ENCODE data around the gene CDC14A. TPM values are rescaled to one million over a fixed set of nuclear protein-coding genes. Genes with fewer than 3 reads are reported as not detected.

CDC14A gene
- total RNA-seq, 1 donor from 2014 or later: 12.6 TPM

GRCh38 chr1:100443811-100444571 lies 91.7 kb downstream of the CDC14A start:
- peak; percentile 24 for DNase-seq (ENCODE audit: low read depth, low spot score)

DNA sequence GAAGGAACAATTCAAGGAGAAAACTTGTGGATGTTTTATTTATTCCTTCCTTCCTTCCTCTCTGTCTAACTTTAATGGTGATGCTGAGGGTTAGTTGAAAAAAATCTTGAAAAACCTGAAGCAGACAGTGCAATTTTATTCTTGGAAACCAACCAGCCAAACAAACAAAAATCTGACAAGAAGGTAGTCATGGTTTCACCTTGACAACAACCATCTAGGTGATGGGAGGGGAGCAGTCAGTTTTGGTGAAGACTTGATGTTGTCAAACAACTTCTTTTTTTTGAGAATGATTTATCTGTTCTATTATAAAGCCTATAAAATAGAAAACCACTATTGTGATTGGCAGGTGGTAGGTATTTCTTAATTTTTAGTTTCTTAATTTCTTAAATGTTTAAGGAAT lies 93.3 kb downstream of the CDC14A start:
- DNase-seq (ENCODE audit: low read depth, low spot score): no peak

DNA sequence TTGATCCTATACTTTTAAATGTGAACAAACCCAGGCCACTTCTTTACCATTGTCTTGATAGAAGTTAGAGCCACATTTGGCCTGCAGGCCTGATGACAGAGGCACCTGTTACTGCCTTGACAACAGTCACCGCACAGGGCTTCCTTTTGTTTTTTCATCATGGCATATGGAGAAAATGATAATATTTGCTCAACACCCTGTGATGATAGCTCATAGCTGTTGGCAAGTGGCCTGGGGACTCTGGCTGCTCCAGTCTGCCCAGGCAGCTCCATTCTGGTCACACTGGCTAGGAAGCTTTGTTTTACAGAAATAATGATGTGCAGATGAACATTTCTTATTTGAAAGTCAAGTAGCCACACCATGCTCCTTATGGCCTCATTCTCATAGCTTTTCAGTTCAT lies 96.1 kb downstream of the CDC14A start:
- DNase-seq (ENCODE audit: low read depth, low spot score): no peak

DNA sequence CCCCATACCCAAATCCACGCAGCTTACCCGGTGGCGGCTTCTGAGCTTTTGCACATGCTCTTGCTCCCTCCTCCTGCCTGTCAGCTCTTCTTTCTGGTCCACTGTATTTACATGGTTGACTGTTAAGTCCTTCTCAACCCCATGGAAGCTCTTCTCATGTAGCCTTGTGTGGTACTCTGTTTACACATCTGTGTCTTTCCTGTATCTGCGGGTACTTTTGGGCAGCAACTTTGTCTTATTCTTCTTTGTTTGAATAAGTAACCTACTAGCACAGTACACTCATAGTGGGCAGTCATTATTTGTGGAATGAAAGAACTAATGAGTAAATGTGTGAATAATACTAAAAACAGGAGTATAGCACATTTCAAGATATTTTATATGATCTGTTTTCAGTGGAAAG lies 97.2 kb downstream of the CDC14A start:
- DNase-seq (ENCODE audit: low read depth, low spot score): no peak

DNA sequence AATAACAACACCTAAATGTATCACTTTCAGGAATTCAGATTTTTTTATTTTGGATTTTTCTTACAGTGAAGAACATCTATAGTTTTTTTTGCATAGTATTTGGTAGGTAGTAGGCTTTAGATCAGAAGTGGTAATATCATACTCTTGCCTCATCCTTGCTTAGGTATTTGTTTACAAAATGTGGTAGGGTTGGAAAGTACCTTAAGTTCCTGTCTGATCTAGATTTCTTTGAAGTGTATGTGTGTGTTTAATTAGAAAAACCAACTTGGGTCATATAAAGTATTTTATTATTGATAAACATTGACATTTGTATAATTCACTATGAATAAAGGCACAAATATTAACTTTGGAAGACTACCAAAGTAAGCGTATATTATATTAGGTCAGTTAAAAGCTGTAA lies 100.3 kb downstream of the CDC14A start:
- DNase-seq (ENCODE audit: low read depth, low spot score): no peak

GRCh38 chr1:100455478-100456072 lies 103.3 kb downstream of the CDC14A start:
- DNase-seq (ENCODE audit: low read depth, low spot score): no peak

DNA sequence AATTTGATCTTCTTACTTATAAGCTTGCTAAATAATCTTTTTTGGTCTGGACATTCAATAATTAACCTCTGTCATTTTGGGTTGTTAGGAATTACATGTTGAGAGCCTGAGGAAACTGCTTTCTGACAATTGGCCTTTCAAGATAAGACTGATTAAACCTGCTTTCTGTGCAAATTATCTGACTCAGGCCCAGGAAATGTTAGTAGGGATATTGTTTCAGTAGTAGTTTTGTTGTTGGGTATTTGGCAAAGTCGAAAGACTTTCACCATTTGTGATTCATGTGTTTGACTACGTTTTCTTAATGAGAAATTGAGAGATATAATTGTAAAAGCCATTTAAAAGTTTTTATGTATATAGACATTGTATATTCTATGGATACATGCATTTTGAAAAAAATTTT lies 104.6 kb downstream of the CDC14A start:
- DNase-seq (ENCODE audit: low read depth, low spot score): no peak

- no peak for DNase-seq (ENCODE audit: low read depth, low spot score)
Measured at GRCh38 chr1:100457683-100458082, 105.4 kb downstream of the CDC14A start.

- no peak for DNase-seq (ENCODE audit: low read depth, low spot score)
Measured at GRCh38 chr1:100458661-100459357, 106.5 kb downstream of the CDC14A start.

- DNase-seq (ENCODE audit: low read depth, low spot score): peak; percentile 62
Measured at GRCh38 chr1:100459358-100460114, 107.2 kb downstream of the CDC14A start.

DNA sequence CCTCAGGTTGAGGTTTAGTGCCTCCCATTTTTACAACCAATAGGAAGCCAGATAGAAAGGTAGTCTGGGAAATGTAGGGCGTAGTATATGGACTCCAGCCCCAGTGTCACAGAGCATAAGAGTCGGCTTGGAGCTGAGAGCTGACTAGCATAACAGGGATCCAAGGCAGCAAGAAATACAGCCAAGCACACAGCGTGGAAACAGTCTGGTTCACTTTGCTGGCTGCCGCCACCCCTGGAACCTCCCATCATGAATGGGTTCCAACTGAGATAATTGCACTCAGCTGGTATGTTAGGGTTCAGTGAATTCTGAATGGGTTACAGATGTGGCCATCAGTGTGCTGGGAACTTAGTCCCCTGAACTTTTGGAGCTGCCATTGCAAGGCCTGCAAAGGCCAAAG lies 108.9 kb downstream of the CDC14A start:
- DNase-seq (ENCODE audit: low read depth, low spot score): no peak

DNA sequence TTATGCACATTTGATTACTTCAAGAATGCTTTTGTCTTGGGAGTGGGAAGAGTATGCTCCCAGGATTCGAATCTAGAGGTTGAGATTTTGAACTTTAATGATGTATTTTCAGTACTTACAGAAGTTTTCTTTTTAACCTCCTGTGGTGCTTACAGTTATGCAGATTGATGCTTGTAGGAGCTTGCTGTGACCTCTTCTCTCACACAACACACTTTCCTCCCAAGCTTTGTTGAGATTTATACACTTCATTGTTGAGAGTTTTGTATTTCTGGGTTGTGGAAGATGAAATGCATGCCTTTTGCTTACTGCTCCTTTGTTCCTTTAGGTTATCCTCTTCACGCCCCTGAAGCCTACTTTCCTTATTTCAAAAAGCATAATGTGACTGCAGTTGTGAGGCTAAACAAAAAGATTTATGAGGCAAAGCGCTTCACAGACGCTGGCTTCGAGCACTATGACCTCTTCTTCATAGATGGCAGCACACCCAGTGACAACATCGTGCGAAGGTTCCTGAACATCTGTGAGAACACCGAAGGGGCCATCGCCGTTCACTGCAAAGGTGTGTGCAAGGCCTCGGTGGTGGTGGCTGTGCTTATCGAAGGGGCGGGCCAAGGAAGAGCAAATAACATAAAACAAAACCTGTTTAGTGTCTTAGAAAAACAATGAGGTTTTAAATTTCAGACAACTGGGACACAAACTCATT lies 110.2 kb downstream of the CDC14A start:
- no peak for DNase-seq (ENCODE audit: low read depth, low spot score)

GRCh38 chr1:100463791-100464424 lies 111.6 kb downstream of the CDC14A start:
- no peak for DNase-seq (ENCODE audit: low read depth, low spot score)

DNA sequence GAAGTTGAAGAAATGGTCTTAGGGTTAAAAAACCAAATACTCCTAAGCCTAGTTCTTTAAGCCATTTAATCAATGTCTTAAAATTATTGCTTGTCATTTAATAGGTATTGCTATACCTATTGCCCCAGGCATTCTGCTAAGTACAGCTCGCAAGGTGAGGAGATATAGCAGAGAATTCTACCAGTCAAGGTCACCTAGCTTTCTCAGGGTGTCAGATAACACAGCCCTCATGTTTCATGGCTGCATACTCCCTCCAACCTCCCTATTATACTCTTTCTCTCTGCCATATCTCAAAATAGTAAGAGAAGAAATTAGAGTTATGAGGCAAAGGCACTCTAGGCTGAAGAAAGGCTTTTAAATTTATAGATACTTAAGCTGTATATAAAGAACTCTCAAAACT lies 117.3 kb downstream of the CDC14A start:
- DNase-seq (ENCODE audit: low read depth, low spot score): no peak

DNA sequence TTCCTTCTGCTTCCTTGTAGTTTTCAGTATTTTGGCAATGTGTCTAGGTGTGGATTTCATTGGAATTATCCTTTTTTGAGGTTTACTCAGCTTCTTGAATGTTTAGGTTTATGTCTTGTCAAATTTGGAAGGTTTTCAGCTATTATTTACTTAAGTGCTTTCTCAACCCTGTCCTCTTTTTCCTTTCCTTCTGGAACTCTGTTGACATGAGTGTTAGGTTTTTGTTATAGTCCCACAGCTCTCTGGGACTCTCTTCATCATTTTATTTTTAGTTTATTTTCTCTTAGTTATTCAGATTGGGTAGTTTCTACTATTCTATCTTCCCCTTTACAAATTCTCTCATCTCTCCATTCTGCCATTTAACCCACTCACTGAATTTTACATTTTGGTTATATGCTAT lies 122.5 kb downstream of the CDC14A start:
- DNase-seq (ENCODE audit: low read depth, low spot score): no peak

GRCh38 chr1:100476735-100477290 lies 124.5 kb downstream of the CDC14A start:
- no peak for DNase-seq (ENCODE audit: low read depth, low spot score)

DNA sequence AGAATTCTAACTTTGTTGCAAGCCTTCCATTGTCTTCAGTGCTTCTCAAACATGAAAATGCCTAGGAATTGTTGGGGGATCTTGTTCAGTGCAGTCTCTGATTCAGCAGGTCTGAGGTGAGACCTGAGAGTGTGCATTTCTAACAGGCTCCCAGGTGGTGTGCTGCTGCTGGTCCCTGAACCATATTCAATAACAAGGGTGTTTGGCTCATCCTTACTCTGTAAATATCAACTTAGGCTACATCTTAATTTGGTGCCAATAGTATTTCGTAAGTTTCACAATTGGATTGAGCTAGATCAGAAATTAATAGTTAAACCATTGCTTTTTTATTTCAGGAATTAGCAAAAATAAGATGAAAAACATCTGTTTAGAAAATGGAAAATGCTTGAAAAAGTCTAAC lies 126.5 kb downstream of the CDC14A start:
- no peak for DNase-seq (ENCODE audit: low read depth, low spot score)

GRCh38 chr1:100479620-100480338 lies 127.5 kb downstream of the CDC14A start:
- no peak for DNase-seq (ENCODE audit: low read depth, low spot score)

DNA sequence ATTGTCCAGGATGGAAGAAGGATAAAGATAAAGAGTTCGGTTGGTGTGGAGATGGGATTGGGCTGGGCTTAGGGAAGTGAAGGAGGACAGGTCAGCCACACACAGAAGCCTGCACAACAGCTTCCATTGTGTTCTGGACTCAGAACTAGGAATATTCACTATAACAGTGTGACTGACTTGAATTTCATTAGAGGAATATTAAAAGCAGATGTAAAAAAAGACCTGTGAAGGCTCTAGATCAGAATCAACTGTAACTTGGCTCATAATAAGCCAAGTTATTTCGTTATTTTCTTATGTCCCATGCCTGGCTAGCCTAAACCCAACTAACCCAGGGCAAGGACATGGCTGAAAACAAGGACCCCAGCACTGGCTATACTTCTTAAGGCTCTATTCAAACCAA lies 129.0 kb downstream of the CDC14A start:
- DNase-seq (ENCODE audit: low read depth, low spot score): no peak

DNA sequence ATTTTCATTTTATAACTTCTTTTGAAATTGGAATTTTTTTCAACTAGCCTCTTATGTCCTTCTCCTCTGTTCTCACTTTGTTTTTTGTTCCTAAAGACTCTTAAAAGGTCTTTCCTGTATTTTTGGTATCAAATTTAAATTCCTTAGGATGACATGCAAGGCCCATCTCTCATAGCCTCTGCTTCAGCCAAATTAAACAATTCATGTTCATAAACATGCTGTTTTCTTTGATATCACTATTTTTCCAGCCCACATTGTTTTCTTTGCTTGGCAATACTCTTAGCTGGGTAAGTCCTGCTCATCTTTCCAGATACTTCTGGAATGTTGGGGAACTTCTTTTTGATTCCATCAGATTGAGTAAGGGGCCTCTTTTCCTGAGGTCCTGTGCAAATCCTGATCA lies 129.9 kb downstream of the CDC14A start:
- no peak for DNase-seq (ENCODE audit: low read depth, low spot score)

Measured in pulmonary artery endothelial cell (primary cell).